Caco-2 (cell line): Measurements from ENCODE around the gene WDR91. TPM values are rescaled to one million over a fixed set of nuclear protein-coding genes. Genes with fewer than 3 reads are reported as not detected.

ENCODE experiments used
- BruUV-seq: library from RNA; stranded (reverse); fragments of 400-500 nt; replicated peaks from 2 replicates; lab custom pipeline; 2021; lab: Mats Ljungman, UMichigan
- CTCF ChIA-PET: fragments of 300-600 bp; sonication (Branson Sonifier 250); formaldehyde crosslinking; loops from one replicate; lab custom pipeline; 2022; ENCODE audit warnings: antibody characterized with exemption; lab: Charles Lee
- POLR2A ChIA-PET: fragments of 300-600 bp; sonication (Branson Sonifier 250); formaldehyde crosslinking; loops from one replicate; lab custom pipeline; 2022; ENCODE audit warnings: antibody characterized with exemption; lab: Charles Lee
- DNase-seq, 2 experiments: peaks; one replicate each; pipeline versions ENCODE4 v3.0.0 to v3.0.0-alpha.2; 2020 to 2022
- H3K27me3 ChIP-seq: replicated peaks from 2 replicates; pipeline ENCODE4 v1.6.0; 2011; ENCODE audit warnings: low read length; ENCODE audit not compliant: control insufficient read depth, insufficient read depth
- H3K36me3 ChIP-seq: 2 replicates; pipeline ENCODE4 v1.5.1; 2011; ENCODE audit warnings: low read length; ENCODE audit not compliant: control insufficient read depth, insufficient read depth
- H3K4me1 ChIP-seq: fragments of 250-450 bp; sonication (Bioruptor Pico); 2 replicates; pipeline ENCODE4 v1.5.1; 2020; ENCODE audit warnings: mild to moderate bottlenecking
- H3K4me3 ChIP-seq: 2 replicates; pipeline ENCODE4 v1.5.1; 2011; ENCODE audit warnings: low read depth, mild to moderate bottlenecking, control low read depth, low read length
- H3K9me3 ChIP-seq: fragments of 250-450 bp; sonication (Bioruptor Pico); 2 replicates; pipeline ENCODE4 v1.5.1; 2020; ENCODE audit warnings: mild to moderate bottlenecking, moderate library complexity
- H3K27ac Mint-ChIP-seq: one replicate; pipeline ENCODE4 v1.8.0; 2022; ENCODE audit warnings: mixed read lengths; ENCODE audit not compliant: unreplicated experiment
- H3K27me3 Mint-ChIP-seq: one replicate; pipeline ENCODE4 v1.8.0; 2022; ENCODE audit warnings: mixed read lengths; ENCODE audit not compliant: insufficient read depth, unreplicated experiment
- H3K36me3 Mint-ChIP-seq: one replicate; pipeline ENCODE4 v1.8.0; 2022; ENCODE audit warnings: mild to moderate bottlenecking, mixed read lengths; ENCODE audit not compliant: insufficient read depth, unreplicated experiment
- H3K4me1 Mint-ChIP-seq: one replicate; pipeline ENCODE4 v1.8.0; 2022; ENCODE audit warnings: low read depth, mixed read lengths; ENCODE audit not compliant: unreplicated experiment
- H3K4me3 Mint-ChIP-seq: one replicate; pipeline ENCODE4 v1.8.0; 2022; ENCODE audit warnings: mild to moderate bottlenecking, moderate library complexity, mixed read lengths; ENCODE audit not compliant: unreplicated experiment
- H3K9me3 Mint-ChIP-seq: one replicate; pipeline ENCODE4 v1.8.0; 2022; ENCODE audit warnings: mixed read lengths; ENCODE audit not compliant: unreplicated experiment
- intact Hi-C: fragments of 100-400 bp; cut with micrococcal nuclease; formaldehyde crosslinking; loops from one replicate; pipeline ENCODE4 v1.10.0; 2022; ENCODE audit not compliant: unreplicated experiment
- total RNA-seq: library from RNA; stranded (reverse); gene quantifications from 2 replicates; pipeline ENCODE4 v1.2.3, GENCODE V29; 2022
- TF ChIP-seq, protein P1 (sequence below), 2 experiments: fragments of 200-600 bp in 1 of 2; IDR thresholded peaks; 1 replicate in 1 of 2; 2 replicates in 1 of 2; pipeline versions ENCODE4 v1.5.1 to v1.8.0; 2011 to 2022; ENCODE audit warnings: antibody characterized with exemption in 1 of 2, control low read depth in 1 of 2, inconsistent platforms in 1 of 2, low read depth in 1 of 2, low read length in 1 of 2, mild to moderate bottlenecking in 1 of 2, moderate library complexity in 1 of 2; ENCODE audit not compliant: insufficient read depth in 1 of 2, severe bottlenecking in 1 of 2, unreplicated experiment in 1 of 2

WDR91 gene
- total RNA-seq, 1 experiment from 2014 or later, result 12.6 TPM

DNA sequence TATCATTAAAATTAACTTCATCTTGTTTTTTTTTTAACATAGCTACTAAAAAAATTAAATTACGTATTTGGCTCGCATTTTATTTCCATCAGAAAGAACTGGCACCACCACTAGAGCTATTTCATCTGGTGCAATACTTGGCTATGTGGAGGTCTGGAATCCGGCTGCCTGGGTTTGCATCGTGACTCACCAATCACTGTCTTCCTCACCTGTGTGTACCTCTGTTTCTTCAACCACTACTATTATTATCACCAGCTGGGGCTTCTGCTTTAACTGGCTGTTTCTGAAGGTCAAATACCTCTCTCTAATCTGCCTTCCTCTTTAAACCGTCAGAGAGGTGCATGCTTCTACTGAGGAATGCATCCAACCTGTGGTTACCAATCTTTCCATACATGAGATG lies 6.5 kb downstream of the WDR91 start:
- DNase-seq, result no peak
- ChIA-PET POLR2A (no interaction called here), CTCF (no interaction called here)
- TF ChIP-seq, protein P1, sequence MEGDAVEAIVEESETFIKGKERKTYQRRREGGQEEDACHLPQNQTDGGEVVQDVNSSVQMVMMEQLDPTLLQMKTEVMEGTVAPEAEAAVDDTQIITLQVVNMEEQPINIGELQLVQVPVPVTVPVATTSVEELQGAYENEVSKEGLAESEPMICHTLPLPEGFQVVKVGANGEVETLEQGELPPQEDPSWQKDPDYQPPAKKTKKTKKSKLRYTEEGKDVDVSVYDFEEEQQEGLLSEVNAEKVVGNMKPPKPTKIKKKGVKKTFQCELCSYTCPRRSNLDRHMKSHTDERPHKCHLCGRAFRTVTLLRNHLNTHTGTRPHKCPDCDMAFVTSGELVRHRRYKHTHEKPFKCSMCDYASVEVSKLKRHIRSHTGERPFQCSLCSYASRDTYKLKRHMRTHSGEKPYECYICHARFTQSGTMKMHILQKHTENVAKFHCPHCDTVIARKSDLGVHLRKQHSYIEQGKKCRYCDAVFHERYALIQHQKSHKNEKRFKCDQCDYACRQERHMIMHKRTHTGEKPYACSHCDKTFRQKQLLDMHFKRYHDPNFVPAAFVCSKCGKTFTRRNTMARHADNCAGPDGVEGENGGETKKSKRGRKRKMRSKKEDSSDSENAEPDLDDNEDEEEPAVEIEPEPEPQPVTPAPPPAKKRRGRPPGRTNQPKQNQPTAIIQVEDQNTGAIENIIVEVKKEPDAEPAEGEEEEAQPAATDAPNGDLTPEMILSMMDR (IDR thresholded peaks at IDR 0.05; ENCODE audit: insufficient read depth in 1 of 2, low read depth in 1 of 2, low read length in 1 of 2, severe bottlenecking in 1 of 2, unreplicated experiment in 1 of 2), result no peak
- Mint-ChIP-seq H3K4me3 (no peak overlapping the region), H3K27ac (no peak overlapping the region), H3K36me3 (no peaks in the 10 kb centered on the region), H3K9me3 (no peaks in the 10 kb centered on the region), H3K27me3 (no peaks in the 10 kb centered on the region), H3K4me1 (peaks cover 1% of the 10 kb centered on the region)
- Histone ChIP-seq H3K9me3 (no peaks in the 10 kb centered on the region), H3K27me3 (no peaks in the 10 kb centered on the region), H3K4me1 (peaks cover 2% of the 10 kb centered on the region), H3K4me3 (no peak overlapping the region), H3K36me3 (no peaks in the 10 kb centered on the region; the same call in 1 of the 2 replicates)
- intact Hi-C loops, result no loop called here
- no TSS peak for BruUV-seq

- no peaks in the 10 kb centered on the region for H3K27me3 ChIP-seq
- H3K9me3 ChIP-seq, result no peaks in the 10 kb centered on the region
- no peaks in the 10 kb centered on the region; the same call in 1 of the 2 replicates for H3K36me3 ChIP-seq
- TF ChIP-seq, protein P1 (IDR thresholded peaks at IDR 0.05; ENCODE audit: insufficient read depth in 1 of 2, low read depth in 1 of 2, low read length in 1 of 2, severe bottlenecking in 1 of 2, unreplicated experiment in 1 of 2), result no peak
- intact Hi-C loops, result no loop called here
- Mint-ChIP-seq H3K27ac (no peak overlapping the region), H3K27me3 (no peaks in the 10 kb centered on the region), H3K4me1 (peaks cover 7% of the 10 kb centered on the region), H3K36me3 (no peaks in the 10 kb centered on the region), H3K4me3 (no peak overlapping the region), H3K9me3 (no peaks in the 10 kb centered on the region)
- no TSS peak for BruUV-seq
- no peak for DNase-seq
- no peak overlapping the region for H3K4me3 ChIP-seq
- peaks cover 7% of the 10 kb centered on the region for H3K4me1 ChIP-seq
- POLR2A ChIA-PET, result no interaction called here
- CTCF ChIA-PET, result no interaction called here
Observed at GRCh38 chr7:135204341-135204749, 7.0 kb downstream of the WDR91 start.

- no peak overlapping the region for H3K27ac Mint-ChIP-seq
- Histone ChIP-seq H3K4me3 (no peak overlapping the region), H3K36me3 (no peaks in the 10 kb centered on the region; the same call in 1 of the 2 replicates), H3K4me1 (peaks cover 12% of the 10 kb centered on the region), H3K27me3 (no peaks in the 10 kb centered on the region), H3K9me3 (no peaks in the 10 kb centered on the region)
- no peaks in the 10 kb centered on the region for H3K27me3 Mint-ChIP-seq
- ChIA-PET POLR2A (no interaction called here), CTCF (no interaction called here)
- BruUV-seq, result no TSS peak
- TF ChIP-seq, protein P1 (IDR thresholded peaks at IDR 0.05; ENCODE audit: insufficient read depth in 1 of 2, low read depth in 1 of 2, low read length in 1 of 2, severe bottlenecking in 1 of 2, unreplicated experiment in 1 of 2), result no peak
- no peaks in the 10 kb centered on the region for H3K36me3 Mint-ChIP-seq
- H3K4me3 Mint-ChIP-seq, result no peak overlapping the region
- DNase-seq, result no peak
- intact Hi-C loops, result no loop called here
- peaks cover 8% of the 10 kb centered on the region for H3K4me1 Mint-ChIP-seq
- no peaks in the 10 kb centered on the region for H3K9me3 Mint-ChIP-seq
Observed at GRCh38 chr7:135201350-135201749, 10.0 kb downstream of the WDR91 start.
